HG02885 (cell line): ENCODE data around the gene LEF1.
"Not testable (repeated sequence)": the region's sequence is repeated elsewhere in the genome, so short reads cannot be mapped to it uniquely, and the experiment has no call there.

Experiments
- ATAC-seq: cut with Tn5 transposase; IDR thresholded peaks from one replicate; pipeline ENCODE4 v1.9.1; 2021; ENCODE audit warnings: mild to moderate bottlenecking; ENCODE audit not compliant: unreplicated experiment, poor library complexity

LEF1 gene

GRCh38 chr4:108080747-108081146, 88.0 kb downstream of the LEF1 start:
- ATAC-seq: no peak

GRCh38 chr4:108078024-108078733, 90.6 kb downstream of the LEF1 start:
- no peak for ATAC-seq

GRCh38 chr4:108072300-108072699, 96.4 kb downstream of the LEF1 start:
- peak; percentile 78 for ATAC-seq

- ATAC-seq: no peak
Measured at GRCh38 chr4:108070775-108071174, 98.0 kb downstream of the LEF1 start.

- no peak for ATAC-seq
Measured at GRCh38 chr4:108068442-108068841, 100.3 kb downstream of the LEF1 start.

GRCh38 chr4:108060686-108061321, 107.9 kb downstream of the LEF1 start:
- no peak for ATAC-seq

GRCh38 chr4:108060164-108060563, 108.6 kb downstream of the LEF1 start:
- ATAC-seq: no peak

- no peak for ATAC-seq
Measured at GRCh38 chr4:108058685-108059440, 109.9 kb downstream of the LEF1 start.

- ATAC-seq: no peak
Measured at GRCh38 chr4:108056418-108056817, 112.3 kb downstream of the LEF1 start.

- ATAC-seq: no peak
Measured at GRCh38 chr4:108055787-108056186, 112.9 kb downstream of the LEF1 start.

- no peak for ATAC-seq
Measured at GRCh38 chr4:108054025-108054638, 114.6 kb downstream of the LEF1 start.

GRCh38 chr4:108053251-108053711, 115.5 kb downstream of the LEF1 start:
- peak; percentile 69 for ATAC-seq

- no peak for ATAC-seq
Measured at GRCh38 chr4:108052558-108053120, 116.1 kb downstream of the LEF1 start.

- no peak for ATAC-seq
Measured at GRCh38 chr4:108051343-108051742, 117.4 kb downstream of the LEF1 start.

GRCh38 chr4:108050166-108051111, 118.3 kb downstream of the LEF1 start:
- ATAC-seq: not testable (repeated sequence)

- ATAC-seq: peak; percentile 42
Measured at GRCh38 chr4:108049406-108049805, 119.3 kb downstream of the LEF1 start.

GRCh38 chr4:108048997-108049396, 119.7 kb downstream of the LEF1 start:
- no peak for ATAC-seq

GRCh38 chr4:108048157-108048556, 120.6 kb downstream of the LEF1 start:
- no peak for ATAC-seq

- ATAC-seq: no peak
Measured at GRCh38 chr4:108047199-108047598, 121.5 kb downstream of the LEF1 start.
